MCF 10A (cell line): Measurements from ENCODE around the gene ROBO2. TPM values are rescaled to one million over a fixed set of nuclear protein-coding genes. Genes with fewer than 3 reads are reported as not detected.

Experiments
- BruUV-seq: library from RNA; stranded (reverse); fragments of 400-500 nt; replicated peaks from 2 replicates; lab custom pipeline; 2021; lab: Mats Ljungman, UMichigan
- CTCF ChIA-PET: fragments of 300-600 bp; sonication (Branson Sonifier 250); formaldehyde crosslinking; extraction: SDS; loops from one replicate; lab custom pipeline; 2021; ENCODE audit warnings: antibody characterized with exemption, inconsistent platforms; lab: Yijun Ruan, JAX
- POLR2A ChIA-PET: fragments of 300-600, 350-650 bp; sonication (Branson Sonifier 250); formaldehyde crosslinking; extraction: SDS; loops from one replicate; lab custom pipeline; 2020; ENCODE audit warnings: antibody characterized with exemption, inconsistent platforms; lab: Yijun Ruan, JAX
- DNase-seq: peaks from one replicate; pipeline ENCODE4 v3.0.0-alpha.2; 2018; ENCODE audit not compliant: unreplicated experiment
- H3K27ac Mint-ChIP-seq: one replicate; pipeline ENCODE4 v1.8.0; 2022; ENCODE audit warnings: mild to moderate bottlenecking, low read depth, mixed read lengths; ENCODE audit not compliant: unreplicated experiment
- H3K27me3 Mint-ChIP-seq: one replicate; pipeline ENCODE4 v1.8.0; 2022; ENCODE audit warnings: mixed read lengths; ENCODE audit not compliant: insufficient read depth, unreplicated experiment
- H3K36me3 Mint-ChIP-seq: one replicate; pipeline ENCODE4 v1.8.0; 2022; ENCODE audit warnings: mild to moderate bottlenecking, moderate library complexity, mixed read lengths; ENCODE audit not compliant: insufficient read depth, unreplicated experiment
- H3K4me1 Mint-ChIP-seq: one replicate; pipeline ENCODE4 v1.8.0; 2022; ENCODE audit warnings: mixed read lengths; ENCODE audit not compliant: insufficient read depth, unreplicated experiment
- H3K4me3 Mint-ChIP-seq: one replicate; pipeline ENCODE4 v1.8.0; 2022; ENCODE audit warnings: mild to moderate bottlenecking, moderate library complexity, mixed read lengths; ENCODE audit not compliant: unreplicated experiment
- H3K9me3 Mint-ChIP-seq: one replicate; pipeline ENCODE4 v1.8.0; 2022; ENCODE audit warnings: mixed read lengths; ENCODE audit not compliant: unreplicated experiment
- intact Hi-C: fragments of 100-400 bp; cut with micrococcal nuclease; formaldehyde crosslinking; loops from 2 replicates; pipeline ENCODE4 v1.14.1; 2022
- total RNA-seq: library from RNA; stranded (reverse); gene quantifications from 2 replicates; pipeline ENCODE4 v1.2.3, GENCODE V29; 2022
- TF ChIP-seq, protein P1 (sequence below): fragments of 200-600 bp; IDR thresholded peaks from one replicate; pipeline ENCODE4 v1.8.0; 2022; ENCODE audit warnings: antibody characterized with exemption, mild to moderate bottlenecking; ENCODE audit not compliant: unreplicated experiment

ROBO2 gene
- total RNA-seq, 1 experiment from 2014 or later: not detected

DNA sequence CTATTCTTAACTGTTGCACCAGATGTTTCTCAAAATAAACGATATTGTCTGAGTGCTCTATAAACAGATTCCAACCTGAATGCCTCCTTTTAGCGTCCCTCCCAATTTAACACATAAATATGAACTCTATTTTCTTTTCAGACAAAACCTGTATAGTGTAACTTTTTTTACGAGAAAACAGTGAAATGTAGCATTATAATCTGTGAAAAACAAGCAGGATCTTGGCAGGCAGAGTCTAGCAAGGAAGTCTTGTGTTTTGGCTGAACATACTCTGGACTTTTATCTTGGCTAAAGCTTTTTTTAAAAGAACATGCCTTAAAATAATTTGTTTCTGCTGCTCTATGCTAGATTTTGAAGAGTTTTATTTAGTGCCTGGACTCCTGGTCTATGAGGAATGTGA is 150.5 kb downstream of the ROBO2 start:
- Mint-ChIP-seq H3K27ac (no peak overlapping the region), H3K27me3 (peaks cover 53% of the 10 kb centered on the region), H3K4me3 (no peak overlapping the region), H3K4me1 (no peaks in the 10 kb centered on the region), H3K9me3 (no peaks in the 10 kb centered on the region), H3K36me3 (no peaks in the 10 kb centered on the region)
- TF ChIP-seq, protein P1, sequence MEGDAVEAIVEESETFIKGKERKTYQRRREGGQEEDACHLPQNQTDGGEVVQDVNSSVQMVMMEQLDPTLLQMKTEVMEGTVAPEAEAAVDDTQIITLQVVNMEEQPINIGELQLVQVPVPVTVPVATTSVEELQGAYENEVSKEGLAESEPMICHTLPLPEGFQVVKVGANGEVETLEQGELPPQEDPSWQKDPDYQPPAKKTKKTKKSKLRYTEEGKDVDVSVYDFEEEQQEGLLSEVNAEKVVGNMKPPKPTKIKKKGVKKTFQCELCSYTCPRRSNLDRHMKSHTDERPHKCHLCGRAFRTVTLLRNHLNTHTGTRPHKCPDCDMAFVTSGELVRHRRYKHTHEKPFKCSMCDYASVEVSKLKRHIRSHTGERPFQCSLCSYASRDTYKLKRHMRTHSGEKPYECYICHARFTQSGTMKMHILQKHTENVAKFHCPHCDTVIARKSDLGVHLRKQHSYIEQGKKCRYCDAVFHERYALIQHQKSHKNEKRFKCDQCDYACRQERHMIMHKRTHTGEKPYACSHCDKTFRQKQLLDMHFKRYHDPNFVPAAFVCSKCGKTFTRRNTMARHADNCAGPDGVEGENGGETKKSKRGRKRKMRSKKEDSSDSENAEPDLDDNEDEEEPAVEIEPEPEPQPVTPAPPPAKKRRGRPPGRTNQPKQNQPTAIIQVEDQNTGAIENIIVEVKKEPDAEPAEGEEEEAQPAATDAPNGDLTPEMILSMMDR: no peak
- ChIA-PET POLR2A (interaction anchor here (0.6 kb wide), 1 partner anchor 114 kb away, joined by 3 read pairs; no protein-coding TSS in a partner anchor), CTCF (no interaction called here)
- BruUV-seq: no TSS peak
- no peak for DNase-seq
- intact Hi-C loops: no loop called here

DNA sequence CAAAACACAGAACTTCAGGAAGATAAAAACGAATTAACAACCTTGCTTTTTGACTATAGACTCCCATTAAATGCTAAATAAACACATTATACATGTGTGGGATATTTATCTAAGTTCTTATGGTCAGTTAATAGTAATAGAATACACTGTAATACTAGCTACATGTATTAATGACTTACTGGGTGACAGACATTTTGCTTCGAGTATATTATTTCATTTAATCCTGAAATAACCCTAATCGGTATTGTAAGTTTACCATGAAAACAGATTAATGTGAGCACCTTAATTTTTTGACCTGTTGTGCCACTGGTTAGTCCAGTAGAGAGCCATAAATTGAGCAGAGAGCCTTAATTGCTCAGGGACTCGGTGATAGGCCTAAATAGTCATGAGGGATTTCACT is 151.1 kb downstream of the ROBO2 start:
- POLR2A ChIA-PET: no interaction called here
- DNase-seq: no peak
- no peak overlapping the region for H3K27ac Mint-ChIP-seq
- BruUV-seq: no TSS peak
- peaks cover 53% of the 10 kb centered on the region for H3K27me3 Mint-ChIP-seq
- intact Hi-C loops: no loop called here
- H3K4me1 Mint-ChIP-seq: no peaks in the 10 kb centered on the region
- CTCF ChIA-PET: no interaction called here
- no peak overlapping the region for H3K4me3 Mint-ChIP-seq
- TF ChIP-seq, protein P1: no peak
- H3K9me3 Mint-ChIP-seq: no peaks in the 10 kb centered on the region
- no peaks in the 10 kb centered on the region for H3K36me3 Mint-ChIP-seq

DNA sequence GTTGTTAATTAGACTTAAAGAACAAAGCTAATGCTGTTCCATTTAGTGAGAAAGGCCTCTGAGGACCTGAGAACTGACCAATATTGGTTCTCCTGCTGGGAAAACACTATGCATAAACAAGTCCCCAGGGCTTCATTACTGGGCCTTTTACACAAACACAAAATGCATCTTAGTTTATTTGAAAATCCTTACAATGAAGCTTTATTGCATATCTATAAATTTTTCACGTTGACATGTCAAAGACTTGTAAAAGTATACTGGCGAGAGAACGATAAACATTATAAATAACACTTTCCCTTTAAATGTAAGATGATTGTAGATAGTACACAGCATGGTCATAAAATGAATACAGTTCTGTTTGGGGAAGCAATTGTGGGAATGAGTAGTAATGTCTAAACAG is 151.7 kb downstream of the ROBO2 start:
- Mint-ChIP-seq H3K27ac (no peak overlapping the region), H3K36me3 (no peaks in the 10 kb centered on the region), H3K4me3 (no peak overlapping the region), H3K27me3 (peaks cover 50% of the 10 kb centered on the region), H3K9me3 (no peaks in the 10 kb centered on the region), H3K4me1 (no peaks in the 10 kb centered on the region)
- TF ChIP-seq, protein P1: no peak
- ChIA-PET CTCF (interaction anchor here (0.7 kb wide), 1 partner anchor 35 kb away, joined by 3 read pairs; no protein-coding TSS in a partner anchor), POLR2A (no interaction called here)
- intact Hi-C loops: no loop called here
- no TSS peak for BruUV-seq
- no peak for DNase-seq

DNA sequence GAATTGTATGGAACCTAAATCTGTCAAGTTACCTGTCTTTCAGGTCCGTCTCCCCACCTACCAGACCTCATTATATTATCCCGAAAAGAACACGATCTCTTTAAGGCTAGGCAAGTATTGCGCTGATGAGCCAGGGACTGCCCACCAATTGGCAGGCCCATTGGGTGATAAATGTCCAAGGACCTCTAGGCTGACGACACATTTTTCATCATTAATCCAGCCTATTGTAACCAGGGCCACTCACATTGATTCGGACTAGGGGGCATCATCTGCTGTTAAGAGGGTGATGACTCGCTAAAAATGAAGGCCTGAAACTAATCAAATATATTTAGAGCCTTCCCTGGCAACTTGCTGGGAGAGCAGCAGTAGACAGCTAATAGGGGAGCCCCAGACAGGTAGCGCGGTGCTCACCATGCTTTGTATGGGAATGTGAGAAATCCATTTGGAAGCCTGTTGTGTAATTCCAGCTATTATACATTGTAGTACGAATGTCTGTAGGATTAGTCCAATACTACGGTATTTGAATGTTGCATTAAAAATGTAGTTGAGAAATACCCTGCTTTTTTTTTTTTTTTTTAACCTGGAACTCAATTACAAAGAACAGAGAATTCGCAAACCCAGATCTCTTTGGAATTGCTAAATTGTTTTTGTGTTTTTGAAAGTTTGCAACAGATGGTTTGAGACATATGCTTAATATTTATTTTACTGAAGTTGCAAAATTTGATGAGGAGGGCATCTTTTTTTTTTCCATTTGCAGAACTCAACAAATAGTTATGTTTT is 156.1 kb downstream of the ROBO2 start:
- ChIA-PET CTCF (no interaction called here), POLR2A (no interaction called here)
- Mint-ChIP-seq H3K4me1 (no peaks in the 10 kb centered on the region), H3K9me3 (no peaks in the 10 kb centered on the region), H3K4me3 (no peak overlapping the region), H3K27me3 (peaks cover 48% of the 10 kb centered on the region), H3K36me3 (no peaks in the 10 kb centered on the region), H3K27ac (no peak overlapping the region)
- intact Hi-C loops: no loop called here
- no TSS peak for BruUV-seq
- TF ChIP-seq, protein P1: no peak
- no peak for DNase-seq
